PC-3 (cell line): ENCODE measurements around the gene ERGIC3.
"Not testable (repeated sequence)": the region's sequence is repeated elsewhere in the genome, so short reads cannot be mapped to it uniquely, and the experiment has no call there.

Source experiments
- EZH2 ChIP-seq: fragments of 300-600 bp; sonication (generic); IDR thresholded peaks from one replicate; pipeline ENCODE4 v1.6.1; 2017; ENCODE audit warnings: antibody characterized with exemption, mild to moderate bottlenecking, low read length; ENCODE audit not compliant: unreplicated experiment
- EZH2phosphoT487 ChIP-seq: fragments of 300-600 bp; sonication (generic); IDR thresholded peaks from 2 replicates; pipeline ENCODE4 v1.6.1; 2018; ENCODE audit warnings: mild to moderate bottlenecking, antibody characterized with exemption, low read length, borderline replicate concordance
- TF ChIP-seq, protein P1 (sequence below): fragments of 300-600 bp; sonication (generic); conservative IDR thresholded peaks from 2 replicates; pipeline ENCODE4 v1.5.1; 2017; ENCODE audit warnings: antibody characterized with exemption, low read depth, mild to moderate bottlenecking, low read length

DNA sequence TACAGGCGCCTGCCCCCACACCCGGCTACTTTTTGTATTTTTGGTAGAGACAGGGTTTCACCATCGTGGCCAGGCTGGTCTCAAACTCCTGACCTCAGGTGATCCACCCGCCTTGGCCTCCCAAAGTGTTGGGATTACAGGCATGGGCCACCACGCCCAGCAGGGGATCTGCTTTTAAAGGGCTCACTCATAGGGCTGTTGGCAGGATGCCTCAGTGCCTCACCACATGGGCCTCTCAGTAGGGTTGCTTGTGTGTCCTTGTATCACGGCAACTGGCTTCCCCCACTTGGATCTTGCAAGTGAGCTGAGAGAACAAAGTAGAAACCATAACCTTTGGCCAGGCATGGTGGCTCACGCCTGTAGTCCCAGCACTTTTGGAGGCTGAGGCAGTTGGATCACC is 3.1 kb downstream of the ERGIC3 start:
- TF ChIP-seq, protein P1, sequence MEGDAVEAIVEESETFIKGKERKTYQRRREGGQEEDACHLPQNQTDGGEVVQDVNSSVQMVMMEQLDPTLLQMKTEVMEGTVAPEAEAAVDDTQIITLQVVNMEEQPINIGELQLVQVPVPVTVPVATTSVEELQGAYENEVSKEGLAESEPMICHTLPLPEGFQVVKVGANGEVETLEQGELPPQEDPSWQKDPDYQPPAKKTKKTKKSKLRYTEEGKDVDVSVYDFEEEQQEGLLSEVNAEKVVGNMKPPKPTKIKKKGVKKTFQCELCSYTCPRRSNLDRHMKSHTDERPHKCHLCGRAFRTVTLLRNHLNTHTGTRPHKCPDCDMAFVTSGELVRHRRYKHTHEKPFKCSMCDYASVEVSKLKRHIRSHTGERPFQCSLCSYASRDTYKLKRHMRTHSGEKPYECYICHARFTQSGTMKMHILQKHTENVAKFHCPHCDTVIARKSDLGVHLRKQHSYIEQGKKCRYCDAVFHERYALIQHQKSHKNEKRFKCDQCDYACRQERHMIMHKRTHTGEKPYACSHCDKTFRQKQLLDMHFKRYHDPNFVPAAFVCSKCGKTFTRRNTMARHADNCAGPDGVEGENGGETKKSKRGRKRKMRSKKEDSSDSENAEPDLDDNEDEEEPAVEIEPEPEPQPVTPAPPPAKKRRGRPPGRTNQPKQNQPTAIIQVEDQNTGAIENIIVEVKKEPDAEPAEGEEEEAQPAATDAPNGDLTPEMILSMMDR, result not testable (repeated sequence)
- not testable (repeated sequence) for TF ChIP-seq EZH2phosphoT487, EZH2
